ENCODE results near the gene CFP. TPM values are rescaled to one million over a fixed set of nuclear protein-coding genes. Genes with fewer than 3 reads are reported as not detected.

Gene CFP
- polyA plus RNA-seq, 1 of the 3 experiments (the other 2 are of a cell fraction) = 0.03 TPM

- TF ChIP-seq ZBTB33 (IDR thresholded peaks at IDR 0.05; ENCODE audit: borderline replicate concordance, low read depth) (no peak), FOXM1 (IDR thresholded peaks at IDR 0.05; ENCODE audit: low read depth) (no peak), USF2 (IDR thresholded peaks at IDR 0.05; ENCODE audit: borderline replicate concordance, low read depth, low read length) (no peak), EP300 (IDR thresholded peaks at IDR 0.05; ENCODE audit: borderline replicate concordance in 1 of 2, low read depth in 1 of 2, low read length in 1 of 2) (no peak), USF1 (IDR thresholded peaks at IDR 0.05; ENCODE audit: borderline replicate concordance, low read depth) (no peak), PBX3 (IDR thresholded peaks at IDR 0.05) (peak; percentile 69), NFIC (IDR thresholded peaks at IDR 0.05; ENCODE audit: borderline replicate concordance) (no peak), GATA2 (CRISPR knock-in tag; IDR thresholded peaks at IDR 0.05) (no peak), FOSL2 (IDR thresholded peaks at IDR 0.05; ENCODE audit: borderline replicate concordance, low read depth) (no peak), CHD2 (IDR thresholded peaks at IDR 0.05; ENCODE audit: low read length, partially characterized antibody) (peak; percentile 23), REST (IDR thresholded peaks at IDR 0.05; ENCODE audit: low read depth, low read length) (no peak), CTCF (IDR thresholded peaks at IDR 0.05) (no peak), TCF12 (IDR thresholded peaks at IDR 0.05) (no peak), YY1 (IDR thresholded peaks at IDR 0.05; ENCODE audit: low read depth) (no peak), ELF1 (IDR thresholded peaks at IDR 0.05) (no peak), FOXJ3 (CRISPR knock-in tag; IDR thresholded peaks at IDR 0.05) (no peak), JUND (IDR thresholded peaks at IDR 0.05) (no peak)
Measured at GRCh38 chrX:47623540-47624027, 6.1 kb downstream of the CFP start (continued).
